Stimulated activated CD4-positive, alpha-beta T cell treated with anti-CD3 and anti-CD28 coated beads, Interleukin-15, amount 100 ng/mL, for 1 hour (primary cell): ENCODE results near the gene NR3C1.

Experiments
- DNase-seq, 2 donors: peaks; one replicate each; pipeline ENCODE4 v3.0.0-alpha.2; 2020; ENCODE audit warnings: low read depth in 1 of 2, low spot score in 1 of 2

The NR3C1 gene

GRCh38 chr5:143314099-143314498 lies 89.4 kb downstream of the NR3C1 start:
- DNase-seq = no peak

- no peak for DNase-seq
Measured at GRCh38 chr5:143313298-143313852, 90.1 kb downstream of the NR3C1 start.

GRCh38 chr5:143312822-143313221 lies 90.7 kb downstream of the NR3C1 start:
- no peak for DNase-seq

- no peak for DNase-seq
Measured at GRCh38 chr5:143311955-143312354, 91.5 kb downstream of the NR3C1 start.

- DNase-seq = no peak
Measured at GRCh38 chr5:143311428-143311827, 92.1 kb downstream of the NR3C1 start.

GRCh38 chr5:143309661-143310431 lies 93.6 kb downstream of the NR3C1 start:
- DNase-seq = no peak

GRCh38 chr5:143308731-143309130 lies 94.8 kb downstream of the NR3C1 start:
- DNase-seq = no peak

- DNase-seq = no peak
Measured at GRCh38 chr5:143306040-143306439, 97.4 kb downstream of the NR3C1 start.

GRCh38 chr5:143304836-143305475 lies 98.5 kb downstream of the NR3C1 start:
- DNase-seq = no peak

- no peak for DNase-seq
Measured at GRCh38 chr5:143302341-143303045, 101.0 kb downstream of the NR3C1 start.

- DNase-seq = no peak
Measured at GRCh38 chr5:143297756-143298155, 105.7 kb downstream of the NR3C1 start.

- DNase-seq = no peak
Measured at GRCh38 chr5:143290125-143290524, 113.4 kb downstream of the NR3C1 start.

- DNase-seq = no peak
Measured at GRCh38 chr5:143284521-143284920, 119.0 kb downstream of the NR3C1 start.

- no peak for DNase-seq
Measured at GRCh38 chr5:143284002-143284401, 119.5 kb downstream of the NR3C1 start.

- DNase-seq = no peak
Measured at GRCh38 chr5:143281226-143281625, 122.3 kb downstream of the NR3C1 start.

GRCh38 chr5:143279698-143280097 lies 123.8 kb downstream of the NR3C1 start:
- no peak for DNase-seq

GRCh38 chr5:143277536-143277935 lies 126.0 kb downstream of the NR3C1 start:
- DNase-seq = no peak

- no peak for DNase-seq
Measured at GRCh38 chr5:143275512-143276363, 127.7 kb downstream of the NR3C1 start.

- no peak for DNase-seq
Measured at GRCh38 chr5:143274952-143275351, 128.5 kb downstream of the NR3C1 start.

- no peak for DNase-seq
Measured at GRCh38 chr5:143271431-143271830, 132.1 kb downstream of the NR3C1 start.

- DNase-seq = no peak
Measured at GRCh38 chr5:143268388-143268787, 135.1 kb downstream of the NR3C1 start.
